SK-N-SH treated with all-trans-retinoic acid at 6 μM for 48 hours (cell line): ENCODE measurements around the gene KIT.

Source experiments
- ARNTL ChIP-seq: fragments of 450-650 bp; formaldehyde crosslinking; IDR thresholded peaks from 2 replicates; pipeline ENCODE4 v1.5.0; 2020; ENCODE audit warnings: low read depth, mild to moderate bottlenecking, moderate library complexity, borderline replicate concordance
- ZFP30 ChIP-seq: fragments of 450-650 bp; formaldehyde crosslinking; IDR thresholded peaks from 2 replicates; pipeline ENCODE4 v1.5.0; 2022; ENCODE audit warnings: mild to moderate bottlenecking, moderate library complexity
- TF ChIP-seq, protein P1 (sequence below): fragments of 250-450 bp; sonication (Bioruptor Pico); IDR thresholded peaks from 2 replicates; pipeline ENCODE4 v1.5.1; 2021; ENCODE audit warnings: mild to moderate bottlenecking, moderate library complexity
- TF ChIP-seq, protein P2 (sequence below): fragments of 250-450 bp; sonication (Bioruptor Pico); IDR thresholded peaks from 2 replicates; pipeline ENCODE4 v1.5.1; 2020; ENCODE audit warnings: low read depth, mild to moderate bottlenecking, moderate library complexity

DNA sequence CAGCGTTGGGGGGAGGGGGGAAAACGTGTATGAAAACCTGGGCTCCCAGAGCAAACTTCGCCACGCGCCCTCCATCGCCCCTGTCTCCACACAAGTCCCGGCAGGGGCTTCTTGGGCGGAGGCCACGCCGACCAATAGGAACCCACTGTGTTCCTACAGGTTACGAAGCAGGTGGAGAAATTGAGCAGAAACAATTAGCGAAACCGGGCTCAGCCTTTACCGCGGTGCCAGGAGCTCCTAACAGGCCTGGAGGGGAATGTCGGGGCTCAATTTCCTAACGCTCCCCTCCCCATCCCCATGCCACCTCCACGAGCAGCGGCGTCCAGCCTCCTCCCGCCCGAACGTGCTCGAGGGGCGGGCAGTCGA is 589 bp upstream of the KIT start:
- TF ChIP-seq, protein P1, sequence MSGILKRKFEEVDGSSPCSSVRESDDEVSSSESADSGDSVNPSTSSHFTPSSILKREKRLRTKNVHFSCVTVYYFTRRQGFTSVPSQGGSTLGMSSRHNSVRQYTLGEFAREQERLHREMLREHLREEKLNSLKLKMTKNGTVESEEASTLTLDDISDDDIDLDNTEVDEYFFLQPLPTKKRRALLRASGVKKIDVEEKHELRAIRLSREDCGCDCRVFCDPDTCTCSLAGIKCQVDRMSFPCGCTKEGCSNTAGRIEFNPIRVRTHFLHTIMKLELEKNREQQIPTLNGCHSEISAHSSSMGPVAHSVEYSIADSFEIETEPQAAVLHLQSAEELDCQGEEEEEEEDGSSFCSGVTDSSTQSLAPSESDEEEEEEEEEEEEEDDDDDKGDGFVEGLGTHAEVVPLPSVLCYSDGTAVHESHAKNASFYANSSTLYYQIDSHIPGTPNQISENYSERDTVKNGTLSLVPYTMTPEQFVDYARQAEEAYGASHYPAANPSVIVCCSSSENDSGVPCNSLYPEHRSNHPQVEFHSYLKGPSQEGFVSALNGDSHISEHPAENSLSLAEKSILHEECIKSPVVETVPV (CRISPR knock-in tag), result no peak
- TF ChIP-seq, protein P2, sequence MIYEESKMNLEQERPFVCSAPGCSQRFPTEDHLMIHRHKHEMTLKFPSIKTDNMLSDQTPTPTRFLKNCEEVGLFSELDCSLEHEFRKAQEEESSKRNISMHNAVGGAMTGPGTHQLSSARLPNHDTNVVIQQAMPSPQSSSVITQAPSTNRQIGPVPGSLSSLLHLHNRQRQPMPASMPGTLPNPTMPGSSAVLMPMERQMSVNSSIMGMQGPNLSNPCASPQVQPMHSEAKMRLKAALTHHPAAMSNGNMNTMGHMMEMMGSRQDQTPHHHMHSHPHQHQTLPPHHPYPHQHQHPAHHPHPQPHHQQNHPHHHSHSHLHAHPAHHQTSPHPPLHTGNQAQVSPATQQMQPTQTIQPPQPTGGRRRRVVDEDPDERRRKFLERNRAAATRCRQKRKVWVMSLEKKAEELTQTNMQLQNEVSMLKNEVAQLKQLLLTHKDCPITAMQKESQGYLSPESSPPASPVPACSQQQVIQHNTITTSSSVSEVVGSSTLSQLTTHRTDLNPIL (CRISPR knock-in tag), result no peak
- TF ChIP-seq ARNTL, result no peak
- no peak for TF ChIP-seq ZFP30 (CRISPR knock-in tag)
